NT2/D1 (cell line): ENCODE data around the gene C1GALT1.

Experiments used
- YY1 ChIP-seq: IDR thresholded peaks from 2 replicates; pipeline ENCODE4 v1.6.1; 2011; ENCODE audit not compliant: insufficient read length, insufficient read depth
- ZNF274 ChIP-seq: IDR thresholded peaks from 2 replicates; pipeline ENCODE4 v1.6.1; 2011; ENCODE audit warnings: mild to moderate bottlenecking, low read depth, low read length

GRCh38 chr7:7274782-7275181 is 92.4 kb downstream of the C1GALT1 start:
- no peak for TF ChIP-seq ZNF274
- no peak for TF ChIP-seq YY1
